Activated B cell treated with CpG ODN at 0.5 μM for 24 hours (primary cell): ENCODE data around the gene HCN4. TPM values are rescaled to one million over a fixed set of nuclear protein-coding genes. Genes with fewer than 3 reads are reported as not detected.
"Not testable (repeated sequence)": the region's sequence is repeated elsewhere in the genome, so short reads cannot be mapped to it uniquely, and the experiment has no call there.

Source experiments
- ATAC-seq: fragments of 200-7000 bp; cut with Tn5 transposase; one replicate; pipeline ENCODE4 v1.10.0; 2021; ENCODE audit warnings: low read depth, mild to moderate bottlenecking, moderate library complexity
- CTCF ChIA-PET: fragments of 350-600 bp; sonication (Branson Sonifier 250); formaldehyde crosslinking; loops from one replicate; lab custom pipeline; 2021; ENCODE audit warnings: antibody characterized with exemption; lab: Charles Lee
- POLR2A ChIA-PET: fragments of 350-600 bp; sonication (Branson Sonifier 250); formaldehyde crosslinking; loops from one replicate; lab custom pipeline; 2021; ENCODE audit warnings: antibody characterized with exemption; lab: Charles Lee
- DNase-seq: peaks from one replicate; pipeline ENCODE4 v3.0.0; 2022
- H3K27ac Mint-ChIP-seq: one replicate; pipeline ENCODE4 v1.8.0; 2020; ENCODE audit warnings: mixed read lengths
- H3K27me3 Mint-ChIP-seq: one replicate; pipeline ENCODE4 v1.8.0; 2021; ENCODE audit warnings: mixed read lengths
- H3K36me3 Mint-ChIP-seq: one replicate; pipeline ENCODE4 v1.8.0; 2021; ENCODE audit warnings: low read depth, mixed read lengths
- H3K4me1 Mint-ChIP-seq: one replicate; pipeline ENCODE4 v1.8.0; 2021; ENCODE audit warnings: mixed read lengths
- H3K4me3 Mint-ChIP-seq: one replicate; pipeline ENCODE4 v1.8.0; 2020; ENCODE audit warnings: mild to moderate bottlenecking, mixed read lengths
- H3K9me3 Mint-ChIP-seq: one replicate; pipeline ENCODE4 v1.8.0; 2020; ENCODE audit warnings: mixed read lengths
- intact Hi-C: fragments of 100-400 bp; cut with micrococcal nuclease; formaldehyde crosslinking; loops from one replicate; pipeline ENCODE4 v1.15.1; 2024
- total RNA-seq: library from RNA; stranded (reverse); gene quantifications from 2 replicates; pipeline ENCODE4 v1.2.3, GENCODE V29; 2022
- TF ChIP-seq, protein P1 (sequence below): fragments of 200-600 bp; IDR thresholded peaks from one replicate; pipeline ENCODE4 v1.8.0; 2022; ENCODE audit warnings: antibody characterized with exemption, mild to moderate bottlenecking

Gene HCN4
- not detected in 2 replicates for total RNA-seq

DNA sequence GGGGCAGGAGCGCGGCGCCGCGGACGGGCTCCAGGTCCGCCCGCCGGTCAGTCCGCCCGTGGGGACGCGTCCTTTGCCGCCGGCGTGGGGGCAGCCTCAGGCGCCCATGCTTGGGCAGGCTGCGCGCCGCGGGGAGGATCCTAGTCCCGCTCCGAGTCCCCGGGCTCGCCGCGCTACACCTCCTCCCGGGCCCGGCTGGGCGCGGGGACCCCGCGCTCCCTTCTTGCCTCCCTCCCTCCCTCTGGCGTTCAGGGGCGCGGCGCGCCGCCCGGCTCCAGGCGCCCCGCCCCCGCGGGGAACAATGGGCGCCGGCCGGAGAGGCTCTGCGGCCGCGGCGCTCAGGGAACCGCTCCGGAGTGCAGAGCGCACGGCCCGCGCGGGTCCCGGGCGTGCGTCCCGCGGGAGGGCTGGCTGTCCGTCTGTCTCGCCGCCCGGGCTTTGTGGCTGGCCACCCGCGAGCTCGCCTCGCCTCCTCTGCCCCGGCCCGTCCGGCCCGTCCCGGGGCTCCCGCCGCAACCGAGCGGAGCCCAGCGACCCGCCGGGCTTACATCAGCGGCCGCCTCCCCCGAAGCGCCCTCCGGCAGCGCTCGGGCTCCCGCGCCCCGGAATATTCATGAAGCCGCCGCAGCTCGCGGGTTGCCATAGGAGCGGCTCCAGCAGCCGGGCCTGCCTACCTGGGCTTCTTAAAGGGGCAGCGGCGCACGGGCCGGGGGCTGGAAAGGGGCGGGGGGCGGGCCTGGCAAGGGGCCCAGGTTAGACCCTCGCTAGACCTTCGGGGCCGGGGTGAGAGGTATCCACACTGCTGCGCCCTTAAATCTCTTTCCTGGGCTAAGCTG lies at the start of gene HCN4:
Gene HCN4 (minus strand): TSS at position 658 of the 836 bp plus-strand sequence. CDS start 688 bp downstream, outside the sequence.
- CTCF ChIA-PET = no interaction called here
- ATAC-seq = no peak
- peaks cover 48% of the 10 kb centered on the region for H3K27me3 Mint-ChIP-seq

DNA sequence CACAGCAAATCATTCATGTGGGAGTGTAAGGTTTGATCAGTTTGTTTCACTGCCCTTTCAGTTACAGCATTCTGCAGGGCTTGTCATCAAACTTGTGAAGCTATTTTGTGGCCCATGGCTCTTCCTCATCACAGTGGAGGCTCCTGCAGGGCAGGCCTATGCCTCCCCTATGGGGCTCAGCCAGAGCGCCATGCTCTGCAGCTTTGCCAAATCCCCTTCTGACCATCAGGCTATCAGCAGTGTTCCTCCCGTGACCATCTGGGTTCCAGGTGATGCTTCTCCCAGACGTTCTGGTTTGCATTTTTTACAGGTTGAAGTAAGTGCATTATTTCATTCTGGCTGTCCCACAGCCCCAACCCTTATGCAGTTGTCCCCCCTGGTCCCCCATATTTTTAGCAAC lies 46.1 kb upstream of the HCN4 start:
- no peak for ATAC-seq
- CTCF ChIA-PET = no interaction called here
- POLR2A ChIA-PET = no interaction called here
- Mint-ChIP-seq H3K4me1 (no peaks in the 10 kb centered on the region), H3K27ac (no peak overlapping the region), H3K36me3 (no peaks in the 10 kb centered on the region), H3K27me3 (no peaks in the 10 kb centered on the region), H3K4me3 (no peak overlapping the region), H3K9me3 (no peaks in the 10 kb centered on the region)
- no peak for DNase-seq
- intact Hi-C loops = no loop called here
- TF ChIP-seq, protein P1, sequence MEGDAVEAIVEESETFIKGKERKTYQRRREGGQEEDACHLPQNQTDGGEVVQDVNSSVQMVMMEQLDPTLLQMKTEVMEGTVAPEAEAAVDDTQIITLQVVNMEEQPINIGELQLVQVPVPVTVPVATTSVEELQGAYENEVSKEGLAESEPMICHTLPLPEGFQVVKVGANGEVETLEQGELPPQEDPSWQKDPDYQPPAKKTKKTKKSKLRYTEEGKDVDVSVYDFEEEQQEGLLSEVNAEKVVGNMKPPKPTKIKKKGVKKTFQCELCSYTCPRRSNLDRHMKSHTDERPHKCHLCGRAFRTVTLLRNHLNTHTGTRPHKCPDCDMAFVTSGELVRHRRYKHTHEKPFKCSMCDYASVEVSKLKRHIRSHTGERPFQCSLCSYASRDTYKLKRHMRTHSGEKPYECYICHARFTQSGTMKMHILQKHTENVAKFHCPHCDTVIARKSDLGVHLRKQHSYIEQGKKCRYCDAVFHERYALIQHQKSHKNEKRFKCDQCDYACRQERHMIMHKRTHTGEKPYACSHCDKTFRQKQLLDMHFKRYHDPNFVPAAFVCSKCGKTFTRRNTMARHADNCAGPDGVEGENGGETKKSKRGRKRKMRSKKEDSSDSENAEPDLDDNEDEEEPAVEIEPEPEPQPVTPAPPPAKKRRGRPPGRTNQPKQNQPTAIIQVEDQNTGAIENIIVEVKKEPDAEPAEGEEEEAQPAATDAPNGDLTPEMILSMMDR = no peak

More for the DNA sequence above, at the start of gene HCN4:
- TF ChIP-seq, protein P1 = no peak
- POLR2A ChIA-PET = no interaction called here
- Mint-ChIP-seq H3K4me3 (no peak within 1 kb of the TSS), H3K27ac (no peak within 1 kb of the TSS), H3K4me1 (no peaks in the 10 kb centered on the region), H3K36me3 (no peaks in the 10 kb centered on the region), H3K9me3 (no peaks in the 10 kb centered on the region)
- intact Hi-C loops = no loop called here
- DNase-seq = no peak

DNA sequence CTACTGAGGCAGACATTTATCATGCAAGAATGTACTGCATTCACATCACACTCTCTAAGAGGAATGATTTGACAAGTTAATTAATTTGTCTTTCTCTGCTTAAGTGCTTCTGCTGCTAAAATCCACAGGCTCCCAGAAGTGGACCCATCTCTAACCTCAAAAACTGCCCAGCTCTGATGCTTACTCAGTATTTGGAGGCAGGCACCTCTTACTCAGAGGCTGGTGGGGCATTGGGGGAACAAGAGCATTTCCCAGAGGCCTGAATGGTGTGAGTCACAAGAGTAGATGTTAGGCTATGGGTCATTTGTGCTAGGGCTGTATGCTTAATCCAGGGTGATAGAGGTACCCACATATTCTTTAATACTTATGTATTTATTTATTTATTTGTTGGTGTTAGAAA lies 34.4 kb upstream of the HCN4 start:
- Mint-ChIP-seq H3K27ac (no peak overlapping the region), H3K4me3 (no peak overlapping the region), H3K36me3 (no peaks in the 10 kb centered on the region), H3K9me3 (no peaks in the 10 kb centered on the region), H3K27me3 (peaks cover 5% of the 10 kb centered on the region), H3K4me1 (no peaks in the 10 kb centered on the region)
- no peak for ATAC-seq
- POLR2A ChIA-PET = no interaction called here
- DNase-seq = no peak
- TF ChIP-seq, protein P1 = no peak
- CTCF ChIA-PET = no interaction called here
- intact Hi-C loops = no loop called here

DNA sequence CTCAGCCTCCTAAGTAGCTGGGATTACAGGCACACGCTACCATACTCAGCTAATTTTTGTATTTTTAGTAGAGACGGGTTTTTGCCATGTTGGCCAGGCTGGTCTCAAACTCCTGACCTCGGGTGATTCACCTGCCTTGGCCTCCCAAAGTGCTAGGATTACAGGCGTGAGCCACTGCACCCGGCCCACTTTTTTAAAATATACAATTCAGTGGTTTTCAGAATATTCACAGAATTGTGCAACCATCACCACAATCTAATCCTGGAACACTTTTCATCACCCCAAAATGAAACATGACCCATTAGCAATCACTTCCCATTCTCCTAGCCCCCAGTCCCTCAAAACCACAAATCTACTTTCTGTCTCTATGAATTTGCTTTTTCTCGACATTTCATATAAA lies 31.5 kb upstream of the HCN4 start:
- H3K27ac Mint-ChIP-seq, H3K4me1 Mint-ChIP-seq, DNase-seq, intact Hi-C loops, H3K4me3 Mint-ChIP-seq, H3K36me3 Mint-ChIP-seq, POLR2A ChIA-PET, H3K9me3 Mint-ChIP-seq, ATAC-seq, H3K27me3 Mint-ChIP-seq, CTCF ChIA-PET: not testable (repeated sequence)

DNA sequence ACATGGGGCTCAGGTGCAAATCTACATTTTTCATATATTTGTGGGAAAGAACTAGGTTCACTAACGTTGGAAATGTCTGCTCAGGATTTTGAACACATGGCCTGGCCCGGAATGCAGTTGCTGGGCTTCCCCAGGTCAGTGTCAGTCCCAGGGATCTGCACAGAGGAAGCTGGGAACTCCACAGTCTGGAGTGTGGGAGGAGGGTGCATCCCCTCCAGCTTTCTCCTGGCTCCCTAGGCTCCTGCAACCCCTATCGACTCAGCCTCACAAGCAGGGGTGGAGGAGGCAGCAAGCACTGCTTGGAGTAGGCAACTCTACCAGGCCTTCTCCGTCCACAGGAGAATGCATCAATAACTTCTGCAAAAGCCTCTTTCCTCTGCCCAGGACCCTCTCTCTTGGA lies 30.1 kb upstream of the HCN4 start:
- H3K27me3 Mint-ChIP-seq = peaks cover 5% of the 10 kb centered on the region
- no peak overlapping the region for H3K27ac Mint-ChIP-seq
- no peaks in the 10 kb centered on the region for H3K4me1 Mint-ChIP-seq
- TF ChIP-seq, protein P1 = no peak
- no peak for ATAC-seq
- H3K9me3 Mint-ChIP-seq = no peaks in the 10 kb centered on the region
- DNase-seq = no peak
- CTCF ChIA-PET = no interaction called here
- no peak overlapping the region for H3K4me3 Mint-ChIP-seq
- POLR2A ChIA-PET = no interaction called here
- no peaks in the 10 kb centered on the region for H3K36me3 Mint-ChIP-seq
- intact Hi-C loops = no loop called here
